H9 (cell line): Measurements from ENCODE around the gene RGS6. TPM values are rescaled to one million over a fixed set of nuclear protein-coding genes. Genes with fewer than 3 reads are reported as not detected.
A peak's percentile ranks its signal among the peaks of the same experiment; 100 is the strongest.

Source experiments
- DNase-seq: peaks from one replicate; pipeline ENCODE4 v3.0.0-alpha.2; 2017
- H2AFZ ChIP-seq: one replicate; pipeline ENCODE4 v1.6.1; 2013; ENCODE audit warnings: mild to moderate bottlenecking, low read length, control low read depth, moderate library complexity
- H2AK5ac ChIP-seq: 2 replicates; pipeline ENCODE4 v1.6.1; 2013; ENCODE audit warnings: low read length, control low read depth, mixed read lengths; ENCODE audit not compliant: insufficient read length
- H2BK120ac ChIP-seq: one replicate; pipeline ENCODE4 v1.6.1; 2013; ENCODE audit warnings: low read depth, mild to moderate bottlenecking, low read length, control low read depth, inconsistent platforms; ENCODE audit not compliant: poor library complexity, severe bottlenecking
- H2BK12ac ChIP-seq: 2 replicates; pipeline ENCODE4 v1.6.1; 2013; ENCODE audit warnings: low read length, control low read depth, mixed read lengths, low read depth; ENCODE audit not compliant: insufficient read length
- H2BK15ac ChIP-seq: 2 replicates; pipeline ENCODE4 v1.6.1; 2013; ENCODE audit warnings: low read depth, low read length, control low read depth
- H2BK20ac ChIP-seq: one replicate; pipeline ENCODE4 v1.6.1; 2013; ENCODE audit warnings: low read depth, mild to moderate bottlenecking, low read length, control low read depth, inconsistent platforms; ENCODE audit not compliant: poor library complexity, severe bottlenecking
- H2BK5ac ChIP-seq: 2 replicates; pipeline ENCODE4 v1.6.1; 2013; ENCODE audit warnings: low read length, control low read depth, mixed read lengths; ENCODE audit not compliant: insufficient read length
- H3K14ac ChIP-seq: 2 replicates; pipeline ENCODE4 v1.6.1; 2013; ENCODE audit warnings: low read length, control low read depth; ENCODE audit not compliant: insufficient read depth
- H3K18ac ChIP-seq: 2 replicates; pipeline ENCODE4 v1.6.1; 2013; ENCODE audit warnings: low read depth, mild to moderate bottlenecking, mixed read lengths, low read length, control low read depth; ENCODE audit not compliant: insufficient read length
- H3K23ac ChIP-seq: 2 replicates; pipeline ENCODE4 v1.6.1; 2013; ENCODE audit warnings: low read length, control low read depth, mixed read lengths, low read depth; ENCODE audit not compliant: insufficient read length
- H3K23me2 ChIP-seq: 2 replicates; pipeline ENCODE4 v1.6.1; 2013; ENCODE audit warnings: low read depth, mild to moderate bottlenecking, mixed read lengths, low read length, control low read depth; ENCODE audit not compliant: insufficient read length, poor library complexity, severe bottlenecking
- H3K27ac ChIP-seq: 2 replicates; pipeline ENCODE4 v1.5.1; 2013; ENCODE audit warnings: low read length, control low read depth, mixed read lengths, low read depth; ENCODE audit not compliant: insufficient read length
- H3K27me3 ChIP-seq: 2 replicates; pipeline ENCODE4 v1.6.1; 2013; ENCODE audit warnings: low read length, control low read depth, inconsistent platforms; ENCODE audit not compliant: insufficient read depth
- H3K4ac ChIP-seq: 2 replicates; pipeline ENCODE4 v1.6.1; 2013; ENCODE audit warnings: low read depth, mild to moderate bottlenecking, control low read depth, inconsistent platforms, low read length, moderate library complexity
- H3K4me1 ChIP-seq: 2 replicates; pipeline ENCODE4 v1.6.1; 2013; ENCODE audit warnings: low read length, control low read depth, inconsistent platforms; ENCODE audit not compliant: insufficient read depth
- H3K4me2 ChIP-seq: 2 replicates; pipeline ENCODE4 v1.6.1; 2013; ENCODE audit warnings: low read length, control low read depth, mixed read lengths; ENCODE audit not compliant: insufficient read length, insufficient read depth
- H3K56ac ChIP-seq: 2 replicates; pipeline ENCODE4 v1.6.1; 2013; ENCODE audit warnings: low read depth, mild to moderate bottlenecking, mixed read lengths, low read length, control low read depth; ENCODE audit not compliant: insufficient read length
- H3K79me1 ChIP-seq: 2 replicates; pipeline ENCODE4 v1.6.1; 2013; ENCODE audit warnings: low read depth, mild to moderate bottlenecking, moderate library complexity, low read length, control low read depth, inconsistent platforms; ENCODE audit not compliant: insufficient read depth, poor library complexity, severe bottlenecking
- H3K79me2 ChIP-seq: 2 replicates; pipeline ENCODE4 v1.6.1; 2013; ENCODE audit warnings: low read length, control low read depth, inconsistent platforms; ENCODE audit not compliant: insufficient read depth
- H3K9ac ChIP-seq: 2 replicates; pipeline ENCODE4 v1.6.1; 2013; ENCODE audit warnings: low read length, control low read depth, mixed read lengths; ENCODE audit not compliant: insufficient read length; ENCODE audit errors: extremely low read depth
- H3K9me3 ChIP-seq: one replicate; pipeline ENCODE4 v1.6.1; 2013; ENCODE audit warnings: low read depth, low read length, inconsistent platforms; ENCODE audit not compliant: control insufficient read depth
- H3T11ph ChIP-seq: one replicate; pipeline ENCODE4 v1.6.1; 2013; ENCODE audit warnings: mild to moderate bottlenecking, low read length, control low read depth, inconsistent platforms
- H4K20me1 ChIP-seq: one replicate; pipeline ENCODE4 v1.6.1; 2013; ENCODE audit not compliant: control insufficient read depth, insufficient read length, insufficient read depth
- H4K5ac ChIP-seq: 2 replicates; pipeline ENCODE4 v1.6.1; 2013; ENCODE audit warnings: low read depth, mild to moderate bottlenecking, mixed read lengths, low read length, control low read depth; ENCODE audit not compliant: insufficient read length
- H4K8ac ChIP-seq: replicated peaks from 2 replicates; pipeline ENCODE4 v1.6.1; 2013; ENCODE audit warnings: low read length, control low read depth, mixed read lengths, low read depth; ENCODE audit not compliant: insufficient read length
- H4K91ac ChIP-seq: 2 replicates; pipeline ENCODE4 v1.6.1; 2013; ENCODE audit warnings: low read depth, mild to moderate bottlenecking, moderate library complexity, mixed read lengths, low read length, control low read depth; ENCODE audit not compliant: insufficient read length
- H3K27ac Mint-ChIP-seq, 3 experiments: 2 replicates in 2 of 3; 3 replicates in 1 of 3; pipeline ENCODE4 v1.8.0; 2020 to 2021; ENCODE audit warnings: mixed read lengths in 3 of 3, mild to moderate bottlenecking in 1 of 3, moderate library complexity in 1 of 3
- H3K27me3 Mint-ChIP-seq: 2 replicates; pipeline ENCODE4 v1.8.0; 2021; ENCODE audit warnings: low read depth, mild to moderate bottlenecking, moderate library complexity, mixed read lengths
- H3K36me3 Mint-ChIP-seq, 3 experiments: 2 replicates in 2 of 3; 3 replicates in 1 of 3; pipeline ENCODE4 v1.8.0; 2020 to 2021; ENCODE audit warnings: low read depth in 3 of 3, mixed read lengths in 3 of 3; ENCODE audit not compliant: insufficient read depth in 1 of 3
- H3K4me1 Mint-ChIP-seq, 2 experiments: 2 replicates each; pipeline ENCODE4 v1.8.0; 2020; ENCODE audit warnings: mixed read lengths in 2 of 2
- H3K4me3 Mint-ChIP-seq, 2 experiments: 2 replicates in 1 of 2; 3 replicates in 1 of 2; pipeline ENCODE4 v1.8.0; 2020 to 2021; ENCODE audit warnings: mild to moderate bottlenecking in 2 of 2, mixed read lengths in 2 of 2, moderate library complexity in 1 of 2
- H3K9me3 Mint-ChIP-seq, 2 experiments: 2 replicates in 1 of 2; 3 replicates in 1 of 2; pipeline ENCODE4 v1.8.0; 2020; ENCODE audit warnings: mild to moderate bottlenecking in 2 of 2, mixed read lengths in 2 of 2, moderate library complexity in 1 of 2
- WGBS: extraction: QIAGEN DNeasy Blood & Tissue Kit; methylation state at CpG from one replicate; pipeline ENCODE4 v1.1.7; 2013; ENCODE audit warnings: missing lambda C conversion rate, low lambda C conversion rate, mixed read lengths; ENCODE audit not compliant: insufficient read length; ENCODE audit errors: extremely low coverage; 5-methylcytosine and 5-hydroxymethylcytosine counted together
- total RNA-seq: library from RNA; stranded (reverse); gene quantifications from 2 replicates; pipeline ENCODE4 v1.2.1, GENCODE V29; 2021
- TF ChIP-seq, protein P1 (sequence below): fragments of 200-600 bp; sonication (generic); conservative IDR thresholded peaks from 3 replicates; pipeline ENCODE4 v1.8.0; 2021; ENCODE audit warnings: antibody characterized with exemption, mild to moderate bottlenecking

RGS6 gene
- total RNA-seq, 1 experiment from 2014 or later = 3.0 TPM

GRCh38 chr14:72472845-72473244 is 540.6 kb downstream of the RGS6 start:
- H3K23ac ChIP-seq = no peak overlapping the region
- H3K4me2 ChIP-seq = no peak overlapping the region
- H4K91ac ChIP-seq = no peak overlapping the region
- H3K27me3 Mint-ChIP-seq = no peaks in the 10 kb centered on the region
- H3K4me3 Mint-ChIP-seq = no peak overlapping the region
- H3K18ac ChIP-seq = no peak overlapping the region
- no peak for DNase-seq
- H2BK12ac ChIP-seq = no peak overlapping the region
- H4K5ac ChIP-seq = no peak overlapping the region
- H3K79me1 ChIP-seq = no peaks in the 10 kb centered on the region
- no peak overlapping the region for H3K9ac ChIP-seq
- no peaks in the 10 kb centered on the region for H3K79me2 ChIP-seq
- H3K4me1 ChIP-seq = 0 out of 2 replicates have a peak, but pooled peaks cover 2% of the 10 kb centered on the region
- H2BK15ac ChIP-seq = no peak overlapping the region
- TF ChIP-seq, protein P1, sequence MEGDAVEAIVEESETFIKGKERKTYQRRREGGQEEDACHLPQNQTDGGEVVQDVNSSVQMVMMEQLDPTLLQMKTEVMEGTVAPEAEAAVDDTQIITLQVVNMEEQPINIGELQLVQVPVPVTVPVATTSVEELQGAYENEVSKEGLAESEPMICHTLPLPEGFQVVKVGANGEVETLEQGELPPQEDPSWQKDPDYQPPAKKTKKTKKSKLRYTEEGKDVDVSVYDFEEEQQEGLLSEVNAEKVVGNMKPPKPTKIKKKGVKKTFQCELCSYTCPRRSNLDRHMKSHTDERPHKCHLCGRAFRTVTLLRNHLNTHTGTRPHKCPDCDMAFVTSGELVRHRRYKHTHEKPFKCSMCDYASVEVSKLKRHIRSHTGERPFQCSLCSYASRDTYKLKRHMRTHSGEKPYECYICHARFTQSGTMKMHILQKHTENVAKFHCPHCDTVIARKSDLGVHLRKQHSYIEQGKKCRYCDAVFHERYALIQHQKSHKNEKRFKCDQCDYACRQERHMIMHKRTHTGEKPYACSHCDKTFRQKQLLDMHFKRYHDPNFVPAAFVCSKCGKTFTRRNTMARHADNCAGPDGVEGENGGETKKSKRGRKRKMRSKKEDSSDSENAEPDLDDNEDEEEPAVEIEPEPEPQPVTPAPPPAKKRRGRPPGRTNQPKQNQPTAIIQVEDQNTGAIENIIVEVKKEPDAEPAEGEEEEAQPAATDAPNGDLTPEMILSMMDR = peak; percentile 43
- no peak overlapping the region for H3K14ac ChIP-seq
- H4K20me1 ChIP-seq = no peaks in the 10 kb centered on the region
- no peaks in the 10 kb centered on the region for H3K23me2 ChIP-seq
- H3K36me3 Mint-ChIP-seq = no peaks in the 10 kb centered on the region; a peak in 1 of 7 replicates
- H2BK20ac ChIP-seq = no peak overlapping the region
- no peak overlapping the region for H4K8ac ChIP-seq
- peaks cover 0 to 2% of the 10 kb centered on the region in 2 experiments; a peak in 3 of 5 replicates for H3K9me3 Mint-ChIP-seq
- WGBS = no CpG with 5 or more reads among the region's 14 CpGs
- no peak overlapping the region for H2BK5ac ChIP-seq
- no peak overlapping the region for H3K27ac Mint-ChIP-seq
- H3K27me3 ChIP-seq = no peaks in the 10 kb centered on the region
- peaks cover 0 to 13% of the 10 kb centered on the region in 2 experiments; a peak in 2 of 4 replicates for H3K4me1 Mint-ChIP-seq
- no peak overlapping the region for H3T11ph ChIP-seq
- H3K56ac ChIP-seq = no peak overlapping the region
- no peak overlapping the region for H3K27ac ChIP-seq
- no peak overlapping the region for H2AFZ ChIP-seq
- H3K9me3 ChIP-seq = no peaks in the 10 kb centered on the region
- H2AK5ac ChIP-seq = no peak overlapping the region
- H2BK120ac ChIP-seq = no peak overlapping the region
- no peak overlapping the region for H3K4ac ChIP-seq
